ENCODE data around the gene NUAK1. TPM values are rescaled to one million over a fixed set of nuclear protein-coding genes. Genes with fewer than 3 reads are reported as not detected.

NUAK1 gene
- total RNA-seq, 1 donor from 2014 or later = 23.4 TPM

DNA sequence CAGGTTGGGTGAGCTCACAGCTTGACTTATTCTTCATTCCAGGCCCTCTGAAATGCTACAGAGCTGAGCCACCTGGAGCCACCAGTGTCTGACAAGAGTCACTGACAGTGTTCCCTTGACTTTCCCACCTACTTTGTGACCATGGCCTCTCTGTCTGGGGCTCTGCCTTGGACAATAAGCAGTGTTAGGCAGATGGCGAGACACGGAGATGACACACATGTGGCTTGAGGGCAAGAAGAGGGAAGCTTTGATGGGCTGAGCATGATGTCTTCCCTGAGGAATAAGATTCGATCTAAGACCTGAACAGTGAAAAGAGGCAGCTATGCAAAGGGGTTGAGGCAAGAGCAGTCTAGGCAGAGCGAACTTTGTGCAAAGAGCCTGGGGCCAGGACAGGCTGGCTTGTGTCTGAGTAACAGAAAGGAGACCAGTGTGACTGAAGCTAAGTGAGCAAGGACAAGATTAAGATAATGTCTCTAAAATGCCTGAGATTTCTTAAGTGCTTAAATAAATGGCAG lies 105.5 kb downstream of the NUAK1 start:
- Mint-ChIP-seq H3K4me3 (no peak overlapping the region), H3K27me3 (ENCODE audit: low read depth) (no peaks in the 10 kb centered on the region), H3K4me1 (peaks cover 28% of the 10 kb centered on the region), H3K9me3 (peaks cover 3% of the 10 kb centered on the region), H3K36me3 (no peaks in the 10 kb centered on the region), H3K27ac (peak overlapping the region; percentile 6)
- DNase-seq (ENCODE audit: low spot score in 2 of 2, unreplicated experiment in 2 of 2) = no peak
- TF ChIP-seq CTCF (IDR thresholded peaks at IDR 0.05; ENCODE audit: unreplicated experiment) = no peak

DNA sequence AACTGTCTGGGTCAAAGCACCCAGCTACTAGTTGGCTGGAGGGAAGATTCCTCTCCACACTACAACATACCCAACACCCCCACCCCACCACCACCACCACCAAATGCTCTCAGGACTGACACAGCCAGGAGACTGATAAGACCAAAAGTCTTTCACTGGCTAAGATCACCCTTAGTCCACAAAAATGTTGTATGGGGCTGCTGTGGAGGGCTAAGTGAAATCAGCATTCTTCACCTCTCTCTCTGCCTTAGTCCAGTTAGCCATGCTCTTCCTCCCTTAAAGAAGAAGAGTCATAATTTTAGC lies 106.2 kb downstream of the NUAK1 start:
- no peaks in the 10 kb centered on the region for H3K36me3 Mint-ChIP-seq
- H3K4me3 Mint-ChIP-seq = no peak overlapping the region

GRCh38 chr12:106031761-106032622 lies 106.8 kb downstream of the NUAK1 start:
- Mint-ChIP-seq H3K27me3 (ENCODE audit: low read depth) (no peaks in the 10 kb centered on the region), H3K9me3 (peaks cover 3% of the 10 kb centered on the region), H3K27ac (no peak overlapping the region), H3K36me3 (no peaks in the 10 kb centered on the region), H3K4me1 (peaks cover 26% of the 10 kb centered on the region), H3K4me3 (no peak overlapping the region)
- no peak for TF ChIP-seq CTCF (IDR thresholded peaks at IDR 0.05; ENCODE audit: unreplicated experiment)
- DNase-seq (ENCODE audit: low spot score in 2 of 2, unreplicated experiment in 2 of 2) = no peak

More for the DNA sequence above, 106.2 kb downstream of the NUAK1 start:
- H3K27me3 Mint-ChIP-seq (ENCODE audit: low read depth) = no peaks in the 10 kb centered on the region
- H3K9me3 Mint-ChIP-seq = peaks cover 3% of the 10 kb centered on the region
- peaks cover 26% of the 10 kb centered on the region for H3K4me1 Mint-ChIP-seq
- DNase-seq (ENCODE audit: low spot score in 2 of 2, unreplicated experiment in 2 of 2) = no peak
- peak overlapping the region; percentile 41 for H3K27ac Mint-ChIP-seq
- TF ChIP-seq CTCF (IDR thresholded peaks at IDR 0.05; ENCODE audit: unreplicated experiment) = no peak

DNA sequence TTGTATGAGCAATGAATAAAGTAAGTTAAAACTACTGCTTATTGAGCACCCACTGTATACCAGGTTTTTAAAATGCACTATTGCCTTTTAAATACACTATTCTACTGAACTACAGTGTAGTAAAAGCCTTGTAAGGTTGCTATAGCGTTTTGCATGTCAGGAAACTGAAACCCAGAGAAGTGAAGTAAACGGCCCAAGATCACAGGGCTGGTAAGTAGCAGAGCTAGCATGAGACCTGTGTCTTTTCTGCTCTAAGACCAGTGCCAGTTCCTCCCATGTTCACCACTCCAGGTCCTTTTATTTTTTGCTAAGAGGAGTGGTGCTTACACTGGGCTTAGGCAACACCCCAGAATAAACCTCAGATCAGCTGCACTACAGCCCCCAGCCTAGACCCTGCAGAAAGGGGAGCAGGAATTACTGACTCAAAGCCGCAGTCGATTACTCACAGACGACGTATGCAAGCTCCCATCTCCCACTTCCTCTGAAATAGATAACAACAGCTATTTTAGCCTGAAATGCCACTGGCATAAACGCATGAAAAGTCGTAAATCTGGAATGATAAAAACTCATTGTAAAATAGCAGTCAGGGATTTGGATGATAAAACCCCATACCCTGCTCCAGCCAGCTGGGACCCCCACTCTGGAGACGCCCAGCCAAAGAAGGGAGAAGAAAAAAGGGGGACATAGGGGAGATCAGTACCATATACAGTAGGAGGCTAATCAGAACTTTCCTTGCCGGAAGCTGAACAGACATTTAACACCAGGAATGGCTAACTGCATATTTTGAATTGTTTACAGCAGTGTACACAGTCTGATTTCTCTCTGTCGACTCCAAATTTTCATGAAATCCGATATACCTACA lies 108.3 kb downstream of the NUAK1 start:
- Mint-ChIP-seq H3K9me3 (peaks cover 3% of the 10 kb centered on the region), H3K27me3 (ENCODE audit: low read depth) (no peaks in the 10 kb centered on the region), H3K36me3 (no peaks in the 10 kb centered on the region), H3K4me1 (peaks cover 26% of the 10 kb centered on the region), H3K4me3 (peak overlapping the region; percentile 21), H3K27ac (peak overlapping the region; percentile 94)
- no peak for TF ChIP-seq CTCF (IDR thresholded peaks at IDR 0.05; ENCODE audit: unreplicated experiment)
- peak in 1 of 2 experiments; percentile 42 for DNase-seq (ENCODE audit: low spot score in 2 of 2, unreplicated experiment in 2 of 2)

DNA sequence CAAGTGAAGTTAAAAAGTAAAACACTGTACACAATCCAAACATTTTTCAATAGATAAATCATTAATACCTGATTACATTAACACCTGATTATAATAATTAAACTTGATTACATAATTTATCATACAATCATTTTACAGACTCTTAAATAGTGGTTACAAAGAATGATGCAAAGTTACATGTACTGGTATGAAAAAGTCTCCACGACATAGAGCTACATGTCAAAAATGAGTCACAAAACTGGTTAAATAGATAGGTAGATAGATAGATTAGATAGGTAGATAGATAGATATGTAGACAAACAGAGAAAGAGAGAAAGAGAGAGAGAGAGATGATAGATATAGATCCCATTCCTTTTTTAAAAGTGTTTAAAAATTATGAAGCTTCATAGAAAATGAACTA lies 109.2 kb downstream of the NUAK1 start:
- no peak for DNase-seq (ENCODE audit: low spot score in 2 of 2, unreplicated experiment in 2 of 2)
- no peak for TF ChIP-seq CTCF (IDR thresholded peaks at IDR 0.05; ENCODE audit: unreplicated experiment)
- Mint-ChIP-seq H3K9me3 (no peaks in the 10 kb centered on the region), H3K4me3 (no peak overlapping the region), H3K27me3 (ENCODE audit: low read depth) (no peaks in the 10 kb centered on the region), H3K27ac (peak overlapping the region; percentile 94), H3K4me1 (peaks cover 26% of the 10 kb centered on the region), H3K36me3 (no peaks in the 10 kb centered on the region)
